GM12878 (cell line): ENCODE results near the gene SRMS.

ENCODE experiments used
- CTCF ChIP-seq, 3 experiments: IDR thresholded peaks in 2 of 3; conservative IDR thresholded peaks in 1 of 3; 2 replicates each; pipeline ENCODE4 v1.5.1; 2011; ENCODE audit warnings: low read depth in 3 of 3, low read length in 3 of 3, mild to moderate bottlenecking in 3 of 3, control low read depth in 2 of 3, moderate library complexity in 2 of 3, inconsistent platforms in 1 of 3, mixed read lengths in 1 of 3; ENCODE audit not compliant: control insufficient read depth in 2 of 3, insufficient read depth in 1 of 3; ENCODE audit errors: extremely low read depth in 1 of 3
- MEF2A ChIP-seq: IDR thresholded peaks from 2 replicates; pipeline ENCODE4 v1.6.1; 2011; ENCODE audit warnings: low read depth, mild to moderate bottlenecking, low read length, moderate library complexity; ENCODE audit not compliant: insufficient read depth
- RAD21 ChIP-seq: IDR thresholded peaks from 2 replicates; pipeline ENCODE4 v1.6.1; 2011; ENCODE audit warnings: mild to moderate bottlenecking, low read depth, low read length, moderate library complexity; ENCODE audit not compliant: insufficient read depth

GRCh38 chr20:63505723-63506122 lies 41.8 kb downstream of the SRMS start:
- TF ChIP-seq RAD21 (no peak), MEF2A (no peak), CTCF (IDR thresholded peaks at IDR 0.05 in 2 of 3, conservative IDR thresholded peaks at IDR 0.05 in 1 of 3; ENCODE audit: control insufficient read depth in 2 of 3, extremely low read depth in 1 of 3, insufficient read depth in 1 of 3, low read depth in 3 of 3, low read length in 3 of 3) (no peak)
